HG02943 (cell line): ENCODE results near the gene CEBPA.

Experiments used
- ATAC-seq: cut with Tn5 transposase; IDR thresholded peaks from one replicate; pipeline ENCODE4 v1.9.1; 2021; ENCODE audit warnings: mild to moderate bottlenecking, low read depth, moderate library complexity; ENCODE audit not compliant: unreplicated experiment

Gene CEBPA

GRCh38 chr19:33256261-33256660, 46.1 kb downstream of the CEBPA start:
- no peak for ATAC-seq

- ATAC-seq, result no peak
These were observed 46.6 kb downstream of the CEBPA start for GRCh38 chr19:33255781-33256180.

GRCh38 chr19:33254245-33254824, 48.0 kb downstream of the CEBPA start:
- no peak for ATAC-seq

GRCh38 chr19:33252971-33253370, 49.4 kb downstream of the CEBPA start:
- ATAC-seq, result no peak

GRCh38 chr19:33252418-33252962, 49.8 kb downstream of the CEBPA start:
- no peak for ATAC-seq

- no peak for ATAC-seq
These were observed 50.7 kb downstream of the CEBPA start for GRCh38 chr19:33251526-33252090.

- no peak for ATAC-seq
These were observed 51.3 kb downstream of the CEBPA start for GRCh38 chr19:33251076-33251475.

GRCh38 chr19:33250500-33250899, 51.8 kb downstream of the CEBPA start:
- no peak for ATAC-seq
